GM23248 (cell line): ENCODE data around the gene ARPC5. TPM values are rescaled to one million over a fixed set of nuclear protein-coding genes. Genes with fewer than 3 reads are reported as not detected.

Source experiments
- DNase-seq: peaks from one replicate; pipeline ENCODE4 v3.0.0-alpha.2; 2015
- H2AFZ ChIP-seq: fragments of 200-600 bp; sonication (generic); 2 replicates; pipeline ENCODE4 v1.6.1; 2016; ENCODE audit warnings: antibody characterized with exemption
- H3F3A ChIP-seq: fragments of 200-600 bp; sonication (generic); 2 replicates; pipeline ENCODE4 v1.6.1; 2016; ENCODE audit warnings: mild to moderate bottlenecking, antibody characterized with exemption, mixed run types; ENCODE audit not compliant: insufficient read depth
- H3K27ac ChIP-seq: fragments of 200-600 bp; sonication (generic); 2 replicates; pipeline ENCODE4 v1.5.1; 2016; ENCODE audit warnings: mild to moderate bottlenecking
- H3K27me3 ChIP-seq: fragments of 200-600 bp; sonication (generic); replicated peaks from 2 replicates; pipeline ENCODE4 v1.6.1; 2016; ENCODE audit warnings: mild to moderate bottlenecking; ENCODE audit not compliant: insufficient read depth
- H3K36me3 ChIP-seq: fragments of 200-600 bp; sonication (generic); 2 replicates; pipeline ENCODE4 v1.6.1; 2016; ENCODE audit warnings: low read depth, mild to moderate bottlenecking
- H3K4me1 ChIP-seq: fragments of 200-600 bp; sonication (generic); 2 replicates; pipeline ENCODE4 v1.6.1; 2016; ENCODE audit warnings: mild to moderate bottlenecking; ENCODE audit not compliant: insufficient read depth
- H3K4me2 ChIP-seq: fragments of 200-600 bp; sonication (generic); one replicate; pipeline ENCODE4 v1.6.1; 2016; ENCODE audit warnings: mild to moderate bottlenecking; ENCODE audit not compliant: unreplicated experiment
- H3K4me3 ChIP-seq: fragments of 200-600 bp; sonication (generic); 2 replicates; pipeline ENCODE4 v1.5.1; 2016; ENCODE audit warnings: mild to moderate bottlenecking
- H3K79me2 ChIP-seq: fragments of 200-600 bp; sonication (generic); 2 replicates; pipeline ENCODE4 v1.6.1; 2016; ENCODE audit warnings: mild to moderate bottlenecking; ENCODE audit not compliant: insufficient read depth
- H3K9ac ChIP-seq: fragments of 200-600 bp; sonication (generic); 2 replicates; pipeline ENCODE4 v1.6.1; 2016; ENCODE audit warnings: mild to moderate bottlenecking
- H3K9me2 ChIP-seq: fragments of 200-600 bp; sonication (generic); 2 replicates; pipeline ENCODE4 v1.6.1; 2016; ENCODE audit warnings: mixed run types, mild to moderate bottlenecking, moderate library complexity; ENCODE audit not compliant: insufficient read depth
- H3K9me3 ChIP-seq: fragments of 200-600 bp; sonication (generic); one replicate; pipeline ENCODE4 v1.6.1; 2017; ENCODE audit warnings: low read depth
- H4K20me1 ChIP-seq: fragments of 200-600 bp; sonication (generic); 2 replicates; pipeline ENCODE4 v1.6.0; 2016; ENCODE audit not compliant: insufficient read depth
- EZH2 ChIP-seq: fragments of 200-600 bp; sonication (generic); IDR thresholded peaks from 2 replicates; pipeline ENCODE4 v1.6.1; 2018; ENCODE audit warnings: antibody characterized with exemption, mild to moderate bottlenecking; ENCODE audit not compliant: insufficient read depth, poor library complexity, severe bottlenecking
- EZH2phosphoT487 ChIP-seq: fragments of 200-600 bp; sonication (generic); IDR thresholded peaks from 2 replicates; pipeline ENCODE4 v1.6.1; 2018; ENCODE audit warnings: antibody characterized with exemption, moderate library complexity, mild to moderate bottlenecking, low read depth; ENCODE audit not compliant: insufficient read depth
- WGBS, 2 experiments: methylation state at CpG; one replicate each; pipeline ENCODE4 v1.1.6; 2015 to 2017; ENCODE audit warnings: low lambda C conversion rate in 2 of 2, low coverage in 1 of 2; ENCODE audit errors: missing lambda C conversion rate in 2 of 2; 5-methylcytosine and 5-hydroxymethylcytosine counted together
- in situ Hi-C: fragments of 300-500 bp; cut with MboI; formaldehyde crosslinking; loops from 2 replicates; pipeline ENCODE4 v1.15.0; 2020
- polyA plus RNA-seq: library from polyadenylated mRNA; unstranded; fragments of >200 nt; fragmentation: Nextera tagmentation; extraction: Ambion mirVana; gene quantifications from 2 replicates; pipeline ENCODE4 v1.2.1, GENCODE V29; 2016
- total RNA-seq: library from RNA; depleted of rRNA; stranded (reverse); fragments of >200 nt; shearing (Covaris generic); gene quantifications from 2 replicates; pipeline ENCODE4 v1.2.3, GENCODE V29; 2014

Gene ARPC5
- total and polyA plus RNA-seq, 2 experiments from 2014 or later, result 388 to 666 TPM

DNA sequence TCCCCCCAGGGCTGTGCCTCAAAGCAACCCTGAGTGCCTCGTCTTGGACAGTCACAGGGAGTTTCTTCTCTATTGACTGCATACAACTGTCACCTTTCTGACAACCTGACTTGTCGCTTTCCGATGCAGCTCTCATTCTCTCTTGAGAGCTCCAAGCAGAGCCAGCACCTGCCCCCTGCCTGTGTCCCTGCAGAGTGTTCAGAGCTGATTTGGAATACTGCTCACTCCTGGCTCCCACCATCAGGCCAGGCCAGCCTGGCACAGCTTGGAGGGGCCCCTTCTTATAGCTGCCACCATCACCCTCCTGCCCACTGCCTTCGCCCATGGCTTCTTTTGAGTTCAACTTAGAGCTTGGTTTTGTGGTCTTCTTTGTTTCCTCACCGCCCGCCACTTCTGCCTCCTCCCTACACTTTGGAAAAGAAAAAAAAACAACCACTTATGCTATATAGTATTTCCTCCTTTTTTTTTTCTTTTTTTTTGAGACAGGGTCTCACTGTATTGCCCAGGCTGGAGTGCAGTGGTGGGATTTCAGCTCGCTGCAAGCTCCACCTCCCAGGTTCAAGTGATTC is 57.6 kb downstream of the ARPC5 start:
- H2AFZ ChIP-seq, result no peak overlapping the region
- in situ Hi-C loops, result no loop called here
- no peaks in the 10 kb centered on the region for H3K36me3 ChIP-seq
- DNase-seq, result no peak
- H3K9me2 ChIP-seq, result no peaks in the 10 kb centered on the region
- no peaks in the 10 kb centered on the region for H3K79me2 ChIP-seq
- no peaks in the 10 kb centered on the region for H3F3A ChIP-seq
- no peaks in the 10 kb centered on the region for H3K27me3 ChIP-seq
- WGBS, 2 experiments, result 86% methylated on average over 7 of the region's 7 CpGs
- no peak for TF ChIP-seq EZH2
- TF ChIP-seq EZH2phosphoT487, result no peak
- H3K4me2 ChIP-seq, result no peak overlapping the region
- no peak overlapping the region for H3K27ac ChIP-seq
- no peaks in the 10 kb centered on the region for H4K20me1 ChIP-seq
- H3K9ac ChIP-seq, result no peak overlapping the region
- H3K9me3 ChIP-seq, result no peaks in the 10 kb centered on the region
- H3K4me3 ChIP-seq, result no peak overlapping the region
- no peaks in the 10 kb centered on the region for H3K4me1 ChIP-seq

DNA sequence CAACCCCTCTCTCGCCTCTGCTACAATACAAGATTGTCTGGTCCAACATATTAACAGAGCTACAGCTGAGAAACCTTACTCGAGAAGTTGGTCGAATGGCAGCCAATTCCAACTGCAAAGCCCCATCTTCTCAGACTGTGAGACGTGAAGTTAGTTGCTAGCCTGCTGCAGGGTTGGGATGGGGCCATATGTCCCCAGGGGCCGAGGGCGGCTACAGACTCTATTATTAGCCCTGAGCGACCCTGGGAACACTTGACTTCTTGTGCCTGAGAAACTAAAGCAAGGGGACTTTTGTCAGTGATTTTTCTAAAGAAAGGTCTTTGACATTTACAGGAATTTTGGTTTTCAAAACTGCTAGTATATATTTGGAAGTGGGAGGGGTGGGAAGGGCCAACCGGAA is 59.0 kb downstream of the ARPC5 start:
- H3K27ac ChIP-seq, result no peak overlapping the region
- no peaks in the 10 kb centered on the region for H3K9me3 ChIP-seq
- H3K4me1 ChIP-seq, result 0 out of 2 replicates have a peak, but pooled peaks cover 6% of the 10 kb centered on the region
- no peaks in the 10 kb centered on the region for H3F3A ChIP-seq
- H2AFZ ChIP-seq, result no peak overlapping the region
- no peak overlapping the region for H3K4me2 ChIP-seq
- no peak for DNase-seq
- H3K9me2 ChIP-seq, result no peaks in the 10 kb centered on the region
- H3K79me2 ChIP-seq, result no peaks in the 10 kb centered on the region
- TF ChIP-seq EZH2, result no peak
- TF ChIP-seq EZH2phosphoT487, result no peak
- H3K27me3 ChIP-seq, result no peaks in the 10 kb centered on the region
- WGBS, 2 experiments, result 80 to 81% methylated on average over 8 of the region's 8 CpGs
- no peak overlapping the region for H3K4me3 ChIP-seq
- H4K20me1 ChIP-seq, result no peaks in the 10 kb centered on the region
- in situ Hi-C loops, result no loop called here
- H3K9ac ChIP-seq, result no peak overlapping the region
- no peaks in the 10 kb centered on the region for H3K36me3 ChIP-seq

DNA sequence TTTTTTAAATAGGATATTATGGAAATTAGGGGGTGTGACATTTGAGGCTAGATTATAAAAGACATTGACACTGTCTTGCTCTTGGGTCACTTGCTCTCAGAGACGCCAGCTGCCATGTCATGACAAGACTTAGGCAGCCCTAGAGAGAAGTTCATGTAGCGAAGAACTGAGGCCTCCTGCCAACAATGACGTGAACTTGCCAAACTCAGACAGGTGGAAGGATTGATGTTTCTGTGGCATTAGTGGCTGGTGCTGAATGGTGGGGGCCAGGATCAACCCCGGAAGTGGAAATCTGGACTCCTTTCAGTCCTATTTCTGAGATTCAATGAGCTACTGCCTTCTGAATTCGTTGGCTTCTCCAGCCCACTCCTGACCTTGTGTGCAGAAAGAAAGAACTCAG is 60.0 kb downstream of the ARPC5 start:
- 0 out of 2 replicates have a peak, but pooled peaks cover 6% of the 10 kb centered on the region for H3K4me1 ChIP-seq
- no peaks in the 10 kb centered on the region for H3K9me2 ChIP-seq
- TF ChIP-seq EZH2 (no peak), EZH2phosphoT487 (no peak)
- no peak overlapping the region for H2AFZ ChIP-seq
- H3K27ac ChIP-seq, result no peak overlapping the region
- H3K4me3 ChIP-seq, result no peak overlapping the region
- DNase-seq, result no peak
- H3K4me2 ChIP-seq, result no peak overlapping the region
- no peaks in the 10 kb centered on the region for H3K36me3 ChIP-seq
- no peaks in the 10 kb centered on the region for H3F3A ChIP-seq
- in situ Hi-C loops, result no loop called here
- WGBS, 2 experiments, result 59 to 68% methylated on average over 5 of the region's 5 CpGs
- H3K79me2 ChIP-seq, result no peaks in the 10 kb centered on the region
- H3K9me3 ChIP-seq, result no peaks in the 10 kb centered on the region
- H4K20me1 ChIP-seq, result no peaks in the 10 kb centered on the region
- no peaks in the 10 kb centered on the region for H3K27me3 ChIP-seq
- no peak overlapping the region for H3K9ac ChIP-seq

DNA sequence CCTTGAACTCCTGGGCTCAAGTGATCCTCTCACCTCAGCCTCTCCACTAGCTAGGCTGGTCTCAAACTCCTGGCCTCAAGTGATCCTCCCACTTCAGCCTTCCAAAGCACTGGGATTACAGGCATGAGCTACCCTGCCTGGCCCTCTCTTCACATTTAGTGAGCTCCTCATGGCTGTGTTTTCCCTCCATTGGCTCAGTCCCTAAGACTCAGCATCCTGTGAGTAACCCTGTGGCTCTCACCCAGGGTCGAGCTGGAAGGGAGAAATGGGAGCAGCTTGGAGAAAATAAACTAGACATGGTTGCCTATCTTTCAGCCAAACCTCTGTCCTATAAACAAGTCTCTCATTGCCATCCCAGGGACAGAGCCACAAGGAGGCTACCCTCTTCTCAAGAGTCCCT is 62.9 kb downstream of the ARPC5 start:
- DNase-seq, result peak; percentile 42
- Histone ChIP-seq H3K4me3 (no peak overlapping the region), H3F3A (no peaks in the 10 kb centered on the region), H3K9me2 (no peaks in the 10 kb centered on the region), H3K4me1 (peaks cover 12% of the 10 kb centered on the region; the same call in 1 of the 2 replicates), H3K27ac (no peak overlapping the region), H3K36me3 (no peaks in the 10 kb centered on the region), H3K27me3 (no peaks in the 10 kb centered on the region), H3K79me2 (no peaks in the 10 kb centered on the region), H3K4me2 (no peak overlapping the region), H3K9ac (no peak overlapping the region), H4K20me1 (no peaks in the 10 kb centered on the region), H2AFZ (no peak overlapping the region), H3K9me3 (no peaks in the 10 kb centered on the region)
- no peak for TF ChIP-seq EZH2
- no peak for TF ChIP-seq EZH2phosphoT487
- in situ Hi-C loops, result no loop called here
- WGBS, 2 experiments, result 43 to 47% methylated on average over 1 of the region's 1 CpG
